HL-60 (cell line): Measurements from ENCODE around the gene DENND6A.

Experiments used
- DNase-seq, 2 experiments: peaks; one replicate each; pipeline ENCODE4 v3.0.0-alpha.2; 2010 to 2020; ENCODE audit warnings: low read depth in 1 of 2, low spot score in 1 of 2
- H3K27ac ChIP-seq: fragments of 250-450 bp; sonication (Bioruptor Pico); replicated peaks from 2 replicates; pipeline ENCODE4 v1.5.1; 2020; ENCODE audit warnings: mild to moderate bottlenecking, moderate library complexity
- H3K27me3 ChIP-seq: fragments of 250-450 bp; sonication (Bioruptor Pico); 2 replicates; pipeline ENCODE4 v1.5.1; 2021; ENCODE audit warnings: mild to moderate bottlenecking, moderate library complexity; ENCODE audit not compliant: insufficient read depth, poor library complexity, severe bottlenecking
- H3K4me3 ChIP-seq: replicated peaks from 2 replicates; pipeline ENCODE4 v1.5.1; 2011; ENCODE audit warnings: mild to moderate bottlenecking, control low read depth, low read length; ENCODE audit not compliant: insufficient read depth
- CTCF ChIP-seq: IDR thresholded peaks from one replicate; pipeline ENCODE4 v1.5.1; 2011; ENCODE audit warnings: low read length, control low read depth, inconsistent platforms; ENCODE audit not compliant: insufficient read depth
- GABPA ChIP-seq: IDR thresholded peaks from 2 replicates; pipeline ENCODE4 v1.6.1; 2012; ENCODE audit warnings: low read depth
- POLR2AphosphoS5 ChIP-seq: IDR thresholded peaks from 2 replicates; pipeline ENCODE4 v1.6.1; 2012; ENCODE audit warnings: low read depth
- REST ChIP-seq: IDR thresholded peaks from 2 replicates; pipeline ENCODE4 v1.6.1; 2012; ENCODE audit warnings: low read depth; ENCODE audit not compliant: insufficient replicate concordance
- SPI1 ChIP-seq: IDR thresholded peaks from 2 replicates; pipeline ENCODE4 v1.6.1; 2012; ENCODE audit warnings: low read depth, mild to moderate bottlenecking, borderline replicate concordance

Gene DENND6A

GRCh38 chr3:57701781-57702180 is 8.9 kb upstream of the DENND6A start:
- H3K27ac ChIP-seq = no peak overlapping the region
- no peak for DNase-seq
- TF ChIP-seq GABPA (no peak), SPI1 (no peak), REST (no peak), CTCF (no peak), POLR2AphosphoS5 (no peak)

GRCh38 chr3:57700737-57701136 is 7.9 kb upstream of the DENND6A start:
- DNase-seq = no peak
- H3K27me3 ChIP-seq = no peaks in the 10 kb centered on the region
- no peak overlapping the region for H3K27ac ChIP-seq
- no peak overlapping the region for H3K4me3 ChIP-seq
- no peak for TF ChIP-seq POLR2AphosphoS5
- no peak for TF ChIP-seq SPI1
- TF ChIP-seq REST = no peak
- no peak for TF ChIP-seq GABPA
- no peak for TF ChIP-seq CTCF

More at GRCh38 chr3:57701781-57702180, 8.9 kb upstream of the DENND6A start:
- Histone ChIP-seq H3K4me3 (no peak overlapping the region), H3K27me3 (no peaks in the 10 kb centered on the region)

- no peak overlapping the region for H3K27ac ChIP-seq
- H3K4me3 ChIP-seq = no peak overlapping the region
- H3K27me3 ChIP-seq = no peaks in the 10 kb centered on the region
- peak in 1 of 2 experiments; percentile 15 for DNase-seq
- TF ChIP-seq CTCF = no peak
- TF ChIP-seq POLR2AphosphoS5 = no peak
- TF ChIP-seq SPI1 = no peak
- no peak for TF ChIP-seq GABPA
- no peak for TF ChIP-seq REST
These were observed 6.7 kb upstream of the DENND6A start for GRCh38 chr3:57699591-57699990.
